ENCODE results near the gene WDR11.

Gene WDR11

DNA sequence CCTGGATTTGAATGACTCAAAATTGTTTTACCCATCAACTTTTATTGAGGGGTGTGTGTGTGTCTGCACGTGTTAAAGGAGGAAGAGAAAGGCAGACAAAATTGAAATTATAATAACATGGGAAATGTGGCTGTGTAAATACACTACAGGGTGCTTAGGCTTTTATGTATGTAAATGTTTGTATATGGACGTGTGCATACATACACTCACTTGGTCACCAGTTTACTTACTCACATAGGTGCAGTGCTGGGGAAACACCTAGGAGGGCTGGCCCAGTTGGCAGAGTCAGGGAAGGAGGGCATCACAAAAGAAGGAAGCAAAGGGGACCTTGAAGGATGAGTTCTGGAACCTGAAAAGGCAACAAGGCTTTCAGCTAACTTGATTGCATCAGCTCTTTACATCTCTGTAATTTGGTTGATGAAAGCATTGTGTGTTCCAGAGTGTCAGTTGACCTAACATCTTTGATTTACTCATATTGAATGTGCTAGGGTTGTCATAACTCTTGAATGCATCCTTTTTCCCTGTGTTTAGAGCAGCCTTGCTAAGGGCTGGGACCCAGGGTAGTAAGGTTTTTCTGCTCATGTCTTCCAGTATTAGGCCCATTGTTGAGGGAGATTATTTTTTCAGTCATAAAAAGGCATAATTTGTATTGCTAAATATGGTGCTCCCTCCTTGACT is 10.2 kb downstream of the WDR11 start:
- no peak overlapping the region for H3K27ac ChIP-seq (ENCODE audit: low read depth, low read length)
- H3K27me3 ChIP-seq (ENCODE audit: control insufficient read depth, low read length), result no peaks in the 10 kb centered on the region
- no peak overlapping the region for H3K4me3 ChIP-seq (ENCODE audit: low read length)
- no peak overlapping the region for H3K4me2 ChIP-seq (ENCODE audit: low read length)
- no peaks in the 10 kb centered on the region for H4K20me1 ChIP-seq (ENCODE audit: control insufficient read depth, insufficient read depth, low read depth, low read length)
- H3K4me1 ChIP-seq (ENCODE audit: control insufficient read depth, low read length), result no peaks in the 10 kb centered on the region
- H3K9me2 ChIP-seq (replicated peaks; ENCODE audit: control insufficient read depth, low read length), result no peaks in the 10 kb centered on the region
- peaks cover 52% of the 10 kb centered on the region for H3K36me3 ChIP-seq (ENCODE audit: control insufficient read depth, low read length)
- H3K79me2 ChIP-seq (ENCODE audit: control insufficient read depth, low read length), result peaks cover 7% of the 10 kb centered on the region
- H3K9me3 ChIP-seq (ENCODE audit: control insufficient read depth, insufficient read depth, low read length), result no peaks in the 10 kb centered on the region
- H3F3A ChIP-seq (ENCODE audit: control insufficient read depth, insufficient read depth), result no peaks in the 10 kb centered on the region
- no peak for TF ChIP-seq EZH2phosphoT487 (IDR thresholded peaks at IDR 0.05; ENCODE audit: borderline replicate concordance, low read length)
- TF ChIP-seq, protein P1, sequence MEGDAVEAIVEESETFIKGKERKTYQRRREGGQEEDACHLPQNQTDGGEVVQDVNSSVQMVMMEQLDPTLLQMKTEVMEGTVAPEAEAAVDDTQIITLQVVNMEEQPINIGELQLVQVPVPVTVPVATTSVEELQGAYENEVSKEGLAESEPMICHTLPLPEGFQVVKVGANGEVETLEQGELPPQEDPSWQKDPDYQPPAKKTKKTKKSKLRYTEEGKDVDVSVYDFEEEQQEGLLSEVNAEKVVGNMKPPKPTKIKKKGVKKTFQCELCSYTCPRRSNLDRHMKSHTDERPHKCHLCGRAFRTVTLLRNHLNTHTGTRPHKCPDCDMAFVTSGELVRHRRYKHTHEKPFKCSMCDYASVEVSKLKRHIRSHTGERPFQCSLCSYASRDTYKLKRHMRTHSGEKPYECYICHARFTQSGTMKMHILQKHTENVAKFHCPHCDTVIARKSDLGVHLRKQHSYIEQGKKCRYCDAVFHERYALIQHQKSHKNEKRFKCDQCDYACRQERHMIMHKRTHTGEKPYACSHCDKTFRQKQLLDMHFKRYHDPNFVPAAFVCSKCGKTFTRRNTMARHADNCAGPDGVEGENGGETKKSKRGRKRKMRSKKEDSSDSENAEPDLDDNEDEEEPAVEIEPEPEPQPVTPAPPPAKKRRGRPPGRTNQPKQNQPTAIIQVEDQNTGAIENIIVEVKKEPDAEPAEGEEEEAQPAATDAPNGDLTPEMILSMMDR (IDR thresholded peaks at IDR 0.05; ENCODE audit: low read depth, low read length, poor library complexity, severe bottlenecking), result no peak

DNA sequence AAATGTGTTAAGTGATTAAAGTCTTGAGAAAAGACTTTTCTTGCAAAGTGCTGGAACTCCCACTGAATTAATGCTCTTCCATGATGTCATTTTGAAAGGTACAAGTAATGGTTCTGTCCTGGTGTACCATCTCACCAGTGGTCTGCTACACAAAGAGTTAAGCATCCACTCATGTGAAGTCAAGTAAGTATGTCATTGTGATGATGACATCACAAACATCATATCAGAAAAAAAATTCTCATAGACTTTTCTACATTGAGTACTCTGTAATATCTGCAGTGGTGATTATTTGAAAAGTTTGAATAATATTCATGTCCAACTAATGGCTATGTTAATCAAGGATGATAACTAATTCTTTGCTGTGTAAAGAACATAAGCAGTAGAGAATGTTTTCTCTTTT is 22.6 kb downstream of the WDR11 start:
- Histone ChIP-seq H3F3A (ENCODE audit: control insufficient read depth, insufficient read depth) (no peaks in the 10 kb centered on the region), H3K79me2 (ENCODE audit: control insufficient read depth, low read length) (no peaks in the 10 kb centered on the region), H3K27ac (ENCODE audit: low read depth, low read length) (no peak overlapping the region), H4K20me1 (ENCODE audit: control insufficient read depth, insufficient read depth, low read depth, low read length) (no peaks in the 10 kb centered on the region), H3K36me3 (ENCODE audit: control insufficient read depth, low read length) (peaks cover 44% of the 10 kb centered on the region), H3K4me2 (ENCODE audit: low read length) (no peak overlapping the region), H3K9me2 (replicated peaks; ENCODE audit: control insufficient read depth, low read length) (no peaks in the 10 kb centered on the region), H3K9me3 (ENCODE audit: control insufficient read depth, insufficient read depth, low read length) (no peaks in the 10 kb centered on the region), H3K4me1 (ENCODE audit: control insufficient read depth, low read length) (no peaks in the 10 kb centered on the region), H3K4me3 (ENCODE audit: low read length) (no peak overlapping the region), H3K27me3 (ENCODE audit: control insufficient read depth, low read length) (no peaks in the 10 kb centered on the region)
- TF ChIP-seq EZH2phosphoT487 (IDR thresholded peaks at IDR 0.05; ENCODE audit: borderline replicate concordance, low read length), result no peak
- TF ChIP-seq, protein P1 (IDR thresholded peaks at IDR 0.05; ENCODE audit: low read depth, low read length, poor library complexity, severe bottlenecking), result no peak

DNA sequence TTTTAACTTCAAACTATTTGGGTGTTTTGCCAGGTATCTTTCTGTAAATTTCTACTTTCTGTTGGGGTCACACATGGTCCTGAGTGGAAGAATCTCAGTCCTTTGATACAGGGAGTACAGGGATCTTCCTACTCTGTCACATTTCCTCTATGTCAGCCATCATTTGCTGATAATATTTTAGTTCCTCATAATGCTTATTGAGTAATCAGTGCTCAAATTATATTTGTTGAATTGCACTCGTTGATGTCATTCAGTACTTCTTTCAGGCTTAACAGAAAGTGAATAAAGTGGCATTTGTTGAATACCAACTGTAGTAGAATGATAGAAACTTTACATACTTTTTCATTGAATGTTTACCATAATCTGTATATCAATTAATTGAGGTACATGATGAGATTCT is 31.9 kb downstream of the WDR11 start:
- no peak for TF ChIP-seq EZH2phosphoT487 (IDR thresholded peaks at IDR 0.05; ENCODE audit: borderline replicate concordance, low read length)
- TF ChIP-seq, protein P1 (IDR thresholded peaks at IDR 0.05; ENCODE audit: low read depth, low read length, poor library complexity, severe bottlenecking), result no peak
- H3K4me2 ChIP-seq (ENCODE audit: low read length), result no peak overlapping the region
- H4K20me1 ChIP-seq (ENCODE audit: control insufficient read depth, insufficient read depth, low read depth, low read length), result no peaks in the 10 kb centered on the region
- H3K9me3 ChIP-seq (ENCODE audit: control insufficient read depth, insufficient read depth, low read length), result no peaks in the 10 kb centered on the region
- no peak overlapping the region for H3K27ac ChIP-seq (ENCODE audit: low read depth, low read length)
- H3K4me3 ChIP-seq (ENCODE audit: low read length), result no peak overlapping the region
- no peaks in the 10 kb centered on the region for H3K9me2 ChIP-seq (replicated peaks; ENCODE audit: control insufficient read depth, low read length)
- no peaks in the 10 kb centered on the region for H3K79me2 ChIP-seq (ENCODE audit: control insufficient read depth, low read length)
- H3K4me1 ChIP-seq (ENCODE audit: control insufficient read depth, low read length), result no peaks in the 10 kb centered on the region
- peaks cover 50% of the 10 kb centered on the region for H3K36me3 ChIP-seq (ENCODE audit: control insufficient read depth, low read length)
- no peaks in the 10 kb centered on the region for H3K27me3 ChIP-seq (ENCODE audit: control insufficient read depth, low read length)
- H3F3A ChIP-seq (ENCODE audit: control insufficient read depth, insufficient read depth), result no peaks in the 10 kb centered on the region
